ENCODE results near the gene SPATA2.
"Not testable (repeated sequence)": the region's sequence is repeated elsewhere in the genome, so short reads cannot be mapped to it uniquely, and the experiment has no call there.

The SPATA2 gene

DNA sequence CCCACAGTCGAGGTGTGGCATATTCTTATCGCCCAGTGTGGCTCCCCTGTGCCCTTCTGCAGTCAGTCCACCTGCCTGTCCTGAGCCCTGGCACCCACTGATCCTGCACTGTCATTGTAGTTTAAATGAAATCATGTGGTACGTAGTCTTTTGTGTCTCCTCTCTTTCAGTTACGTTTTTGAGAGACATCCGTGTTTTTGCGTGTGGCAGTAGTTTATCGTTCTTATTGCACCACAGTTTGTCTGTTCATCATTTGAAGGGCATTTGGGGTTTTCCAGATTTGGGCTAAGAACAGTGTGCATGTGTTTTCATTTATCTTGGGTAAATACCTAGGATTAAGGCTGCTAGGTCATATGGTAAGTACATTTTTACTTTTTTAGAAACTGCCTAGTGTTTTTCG, 49.3 kb downstream of the SPATA2 start:
- DNase-seq (ENCODE audit: low read depth, low spot score) = no peak
- no peak overlapping the region for H3K27ac ChIP-seq

DNA sequence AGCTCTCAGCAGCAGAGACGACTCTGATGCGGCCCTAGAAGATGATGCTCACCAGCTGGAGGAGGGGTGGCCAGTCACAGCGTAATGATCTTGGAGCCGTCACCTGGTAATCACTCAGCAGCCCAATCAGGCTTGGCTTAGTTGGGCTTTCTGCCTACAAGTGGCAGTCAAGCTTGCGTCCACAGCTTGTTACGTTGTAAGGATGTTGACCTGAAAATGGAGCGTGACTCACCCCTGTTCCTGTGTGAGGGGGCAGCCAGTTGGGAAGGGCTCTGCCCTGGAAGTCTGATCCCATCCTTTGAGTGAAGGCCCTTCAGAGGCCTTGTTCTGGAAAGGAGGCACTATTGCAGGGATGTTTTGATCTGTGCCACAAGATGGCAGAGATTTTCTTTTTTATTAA, 49.8 kb downstream of the SPATA2 start:
- no peak for DNase-seq (ENCODE audit: low read depth, low spot score)
- no peak overlapping the region for H3K27ac ChIP-seq

DNA sequence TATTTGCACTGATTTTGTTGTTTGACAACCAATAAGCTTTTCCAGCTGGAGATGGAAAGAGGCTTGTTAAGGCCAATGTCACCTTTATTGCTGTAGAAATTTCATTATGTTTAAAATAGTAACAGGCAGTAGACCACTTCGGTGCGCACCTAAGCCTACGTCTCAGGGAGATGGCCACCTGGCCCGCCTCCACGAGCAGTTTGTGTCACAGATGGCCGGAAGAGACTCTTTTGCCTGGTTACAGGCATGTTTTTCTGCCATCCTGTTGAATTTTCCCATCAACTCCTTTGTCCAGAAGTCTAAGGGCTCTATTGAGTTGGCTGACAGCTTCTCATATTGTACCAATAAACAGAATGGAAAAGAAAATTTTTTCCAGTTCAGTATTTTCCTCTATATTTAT, 51.7 kb downstream of the SPATA2 start:
- no peak overlapping the region for H3K27ac ChIP-seq

DNA sequence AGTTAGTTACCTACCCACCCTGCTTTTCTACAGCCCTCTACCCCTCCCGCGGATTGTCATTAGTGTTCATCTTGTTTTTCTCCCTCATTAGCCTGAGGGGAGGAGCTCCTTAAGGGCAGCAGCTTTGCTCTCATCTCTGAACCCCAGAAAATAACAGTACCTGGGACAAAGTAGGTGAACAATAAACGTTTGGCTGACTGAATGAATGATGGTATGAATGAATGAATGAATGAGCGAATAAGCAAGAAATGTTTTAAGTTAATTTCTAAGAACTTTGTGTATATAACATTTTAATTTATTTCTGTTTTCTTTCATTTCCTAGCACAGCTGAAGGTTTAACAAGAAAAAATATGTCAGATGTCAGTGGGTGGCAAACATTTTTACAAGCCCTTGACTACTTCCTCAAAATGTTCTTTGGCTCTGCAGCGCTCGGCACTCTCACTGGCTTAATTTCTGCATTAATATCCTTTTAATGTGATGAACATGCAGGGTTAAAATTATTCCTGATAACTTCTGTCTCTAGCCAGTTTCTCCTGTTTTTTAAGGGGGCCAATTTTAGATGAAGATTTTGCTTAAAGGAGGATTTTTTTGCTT, 52.6 kb downstream of the SPATA2 start:
- H3K27ac ChIP-seq = no peak overlapping the region
- DNase-seq (ENCODE audit: low read depth, low spot score) = no peak

More for the DNA sequence above, 51.7 kb downstream of the SPATA2 start:
- no peak for DNase-seq (ENCODE audit: low read depth, low spot score)

DNA sequence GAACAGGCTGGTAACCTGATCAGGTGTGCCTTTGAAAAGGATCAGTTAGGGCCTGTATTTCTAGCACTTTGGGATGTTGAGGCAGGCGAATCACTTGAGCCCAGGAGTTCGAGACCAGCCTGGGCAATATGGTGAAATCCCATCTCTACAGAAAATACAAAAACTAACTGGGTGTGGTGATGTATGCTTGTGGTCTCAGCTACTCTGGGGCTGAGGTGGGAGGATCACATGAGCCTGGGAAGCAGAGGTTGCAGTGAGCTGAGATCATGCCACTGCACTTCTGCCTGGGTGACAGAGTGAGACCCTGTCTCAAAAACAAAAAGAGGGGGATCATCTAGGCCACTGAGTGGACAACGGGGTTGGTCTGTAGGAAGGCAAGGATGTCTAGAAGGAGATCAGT, 54.1 kb downstream of the SPATA2 start:
- H3K27ac ChIP-seq; DNase-seq (ENCODE audit: low read depth, low spot score): not testable (repeated sequence)

DNA sequence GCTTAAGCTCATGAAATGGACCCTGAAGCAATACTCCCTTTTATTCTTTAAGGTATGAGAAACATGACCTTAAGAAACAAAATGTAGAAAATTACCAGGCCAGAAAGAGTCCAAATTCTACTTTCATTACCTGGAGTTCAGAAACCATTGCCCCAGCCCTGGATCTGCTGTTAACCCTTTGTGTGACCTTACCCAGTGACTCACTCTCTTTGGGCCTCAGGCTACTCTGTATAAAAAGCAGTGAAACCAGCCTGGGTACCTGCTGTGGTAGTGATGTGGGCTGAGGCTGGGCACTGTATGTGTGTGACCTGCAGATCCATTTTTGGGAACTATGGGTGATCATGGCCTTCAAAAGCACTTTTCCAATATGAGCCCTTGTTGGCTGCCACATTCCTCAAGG, 55.5 kb downstream of the SPATA2 start:
- H3K27ac ChIP-seq = no peak overlapping the region
- peak; percentile 45 for DNase-seq (ENCODE audit: low read depth, low spot score)

DNA sequence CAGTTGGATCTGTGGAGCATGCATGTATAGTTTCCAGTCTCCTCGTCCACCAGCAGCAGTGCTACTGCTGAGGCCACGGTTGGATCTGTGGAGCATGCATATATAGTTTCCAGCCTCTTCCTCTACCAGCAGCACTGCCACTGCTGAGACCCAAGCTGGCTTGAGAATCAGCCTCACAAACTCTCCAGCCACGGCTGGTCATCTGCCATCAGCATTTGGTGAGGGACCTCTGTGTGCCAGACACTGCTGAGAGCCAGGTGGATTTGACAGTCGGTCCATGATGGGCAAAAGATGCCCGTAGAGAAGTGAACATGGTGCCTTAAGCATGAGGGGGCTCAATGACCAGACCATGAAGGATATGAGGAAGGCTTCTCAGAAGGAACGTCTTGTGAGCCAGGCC, 56.3 kb downstream of the SPATA2 start:
- DNase-seq (ENCODE audit: low read depth, low spot score) = no peak

DNA sequence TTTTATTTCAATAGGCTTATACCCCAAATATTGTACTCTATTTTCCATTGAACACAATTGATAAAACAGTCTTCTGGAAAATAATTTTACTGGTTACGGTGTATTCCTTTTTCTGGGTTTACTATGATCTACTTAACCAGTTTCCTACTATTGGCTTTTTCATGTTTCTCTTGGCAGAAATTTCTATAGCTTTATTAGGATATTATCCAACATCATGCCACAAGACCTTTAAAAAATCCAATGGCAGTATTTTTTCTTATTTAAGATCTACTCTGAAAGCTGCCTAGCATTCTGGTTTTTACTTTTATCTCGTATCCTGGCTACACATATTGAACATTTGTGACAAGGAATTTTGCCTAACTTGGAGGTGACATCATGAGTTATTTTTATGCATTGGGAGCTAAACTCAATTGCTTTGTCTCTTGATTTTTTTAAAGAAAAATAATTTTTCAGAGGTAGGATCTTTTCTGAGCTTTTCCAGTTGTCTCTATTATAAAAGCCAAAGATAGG, 57.2 kb downstream of the SPATA2 start:
- no peak for DNase-seq (ENCODE audit: low read depth, low spot score)
- H3K27ac ChIP-seq = no peak overlapping the region

More for the DNA sequence above, 56.3 kb downstream of the SPATA2 start:
- no peak overlapping the region for H3K27ac ChIP-seq

DNA sequence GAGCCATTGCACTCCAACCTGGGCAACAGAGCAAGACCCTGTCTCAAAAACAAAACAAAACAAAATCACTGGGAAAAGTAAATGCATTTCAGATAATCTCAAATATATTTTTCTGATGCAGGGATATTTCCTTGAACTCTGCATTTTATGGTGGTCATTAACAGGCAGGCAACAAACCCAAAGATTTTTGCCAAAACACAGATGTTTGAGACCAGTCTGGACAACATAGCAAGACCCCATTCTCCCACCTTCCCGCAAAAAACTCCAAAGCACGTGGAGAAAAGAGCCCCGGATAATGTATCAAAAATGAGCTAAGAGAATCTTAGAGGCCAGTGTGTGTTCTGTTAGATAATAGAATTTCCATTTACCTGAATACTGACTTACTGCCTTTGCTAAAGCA, 58.4 kb downstream of the SPATA2 start:
- H3K27ac ChIP-seq = no peak overlapping the region
- no peak for DNase-seq (ENCODE audit: low read depth, low spot score)

DNA sequence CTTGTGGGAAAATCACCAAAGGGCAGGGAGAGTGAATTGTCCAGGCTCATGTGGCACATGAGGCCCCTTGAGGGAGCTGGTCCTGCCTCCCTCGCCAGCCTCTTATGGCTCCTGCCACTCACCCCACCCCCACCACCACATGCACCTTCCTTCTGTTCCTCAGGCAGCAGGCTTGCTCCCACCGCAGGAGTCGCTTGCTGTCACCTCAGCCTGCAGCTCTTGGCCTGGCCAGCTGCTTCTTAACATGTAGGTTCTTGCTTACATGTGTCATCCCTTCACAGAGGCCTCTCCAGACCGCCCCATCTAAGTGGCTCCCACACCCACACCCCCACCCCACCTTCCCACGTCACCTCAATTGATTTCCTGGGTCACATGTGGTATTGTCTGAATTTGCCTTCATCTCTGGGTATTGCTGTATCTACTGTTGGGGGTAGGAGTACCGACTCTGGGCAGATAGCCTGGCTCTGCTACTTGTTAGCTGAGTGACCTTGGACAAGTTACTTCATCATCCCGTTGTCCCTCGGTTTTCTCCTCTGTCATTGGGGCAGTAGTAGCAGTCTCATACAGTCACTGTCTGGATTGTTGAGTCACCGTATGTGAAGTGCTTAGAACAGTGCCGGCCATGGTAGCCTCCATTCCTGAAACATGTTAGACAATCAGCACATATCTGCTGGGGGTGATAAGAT, 61.0 kb downstream of the SPATA2 start:
- H3K27ac ChIP-seq = peak overlapping the region; percentile 7
- DNase-seq (ENCODE audit: low read depth, low spot score) = peak; percentile 49

DNA sequence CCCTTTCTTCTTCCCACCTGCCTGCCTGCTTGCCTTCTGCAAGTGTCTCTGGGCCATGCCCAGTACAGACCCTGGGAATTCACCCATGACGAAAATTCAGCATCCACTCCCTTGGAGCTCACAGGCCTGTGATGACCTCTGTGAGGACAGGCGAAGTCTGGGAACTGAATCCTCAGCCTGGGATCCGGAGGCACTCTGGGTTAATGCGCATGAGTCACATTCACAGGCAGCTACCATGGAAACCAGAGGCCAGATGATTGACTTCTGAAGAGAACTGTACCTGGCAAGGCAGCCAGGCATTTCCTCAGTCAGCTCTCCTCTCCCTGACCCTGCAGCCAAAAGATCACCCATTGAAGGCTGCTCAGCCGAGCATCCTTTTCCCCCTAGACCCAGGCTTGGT, 61.7 kb downstream of the SPATA2 start:
- H3K27ac ChIP-seq = peak overlapping the region; percentile 7
- no peak for DNase-seq (ENCODE audit: low read depth, low spot score)
